GM12864 (cell line): ENCODE results near the gene SKIC2.
A peak's percentile ranks its signal among the peaks of the same experiment; 100 is the strongest.

Experiments used
- DNase-seq: peaks from one replicate; pipeline ENCODE4 v3.0.0-alpha.2; 2011; ENCODE audit warnings: low read depth
- H3K4me3 ChIP-seq: 2 replicates; pipeline ENCODE4 v1.5.1; 2011; ENCODE audit warnings: mild to moderate bottlenecking, low read depth, low read length, control low read depth
- TF ChIP-seq, protein P1 (sequence below): IDR thresholded peaks from 2 replicates; pipeline ENCODE4 v1.5.1; 2011; ENCODE audit warnings: low read depth, mild to moderate bottlenecking, moderate library complexity, low read length, control low read depth, inconsistent platforms; ENCODE audit errors: missing control alignments

The SKIC2 gene

GRCh38 chr6:31949926-31950548 lies 8.9 kb upstream of the SKIC2 start:
- no peak for DNase-seq
- H3K4me3 ChIP-seq, result no peak overlapping the region
- TF ChIP-seq, protein P1, sequence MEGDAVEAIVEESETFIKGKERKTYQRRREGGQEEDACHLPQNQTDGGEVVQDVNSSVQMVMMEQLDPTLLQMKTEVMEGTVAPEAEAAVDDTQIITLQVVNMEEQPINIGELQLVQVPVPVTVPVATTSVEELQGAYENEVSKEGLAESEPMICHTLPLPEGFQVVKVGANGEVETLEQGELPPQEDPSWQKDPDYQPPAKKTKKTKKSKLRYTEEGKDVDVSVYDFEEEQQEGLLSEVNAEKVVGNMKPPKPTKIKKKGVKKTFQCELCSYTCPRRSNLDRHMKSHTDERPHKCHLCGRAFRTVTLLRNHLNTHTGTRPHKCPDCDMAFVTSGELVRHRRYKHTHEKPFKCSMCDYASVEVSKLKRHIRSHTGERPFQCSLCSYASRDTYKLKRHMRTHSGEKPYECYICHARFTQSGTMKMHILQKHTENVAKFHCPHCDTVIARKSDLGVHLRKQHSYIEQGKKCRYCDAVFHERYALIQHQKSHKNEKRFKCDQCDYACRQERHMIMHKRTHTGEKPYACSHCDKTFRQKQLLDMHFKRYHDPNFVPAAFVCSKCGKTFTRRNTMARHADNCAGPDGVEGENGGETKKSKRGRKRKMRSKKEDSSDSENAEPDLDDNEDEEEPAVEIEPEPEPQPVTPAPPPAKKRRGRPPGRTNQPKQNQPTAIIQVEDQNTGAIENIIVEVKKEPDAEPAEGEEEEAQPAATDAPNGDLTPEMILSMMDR, result no peak

GRCh38 chr6:31952140-31952805 lies 6.7 kb upstream of the SKIC2 start:
- H3K4me3 ChIP-seq, result no peak overlapping the region
- TF ChIP-seq, protein P1, result peak; percentile 41
- no peak for DNase-seq

- H3K4me3 ChIP-seq, result no peak overlapping the region
- DNase-seq, result no peak
- TF ChIP-seq, protein P1, result no peak
These were observed 6.1 kb upstream of the SKIC2 start for GRCh38 chr6:31952890-31953289.

DNA sequence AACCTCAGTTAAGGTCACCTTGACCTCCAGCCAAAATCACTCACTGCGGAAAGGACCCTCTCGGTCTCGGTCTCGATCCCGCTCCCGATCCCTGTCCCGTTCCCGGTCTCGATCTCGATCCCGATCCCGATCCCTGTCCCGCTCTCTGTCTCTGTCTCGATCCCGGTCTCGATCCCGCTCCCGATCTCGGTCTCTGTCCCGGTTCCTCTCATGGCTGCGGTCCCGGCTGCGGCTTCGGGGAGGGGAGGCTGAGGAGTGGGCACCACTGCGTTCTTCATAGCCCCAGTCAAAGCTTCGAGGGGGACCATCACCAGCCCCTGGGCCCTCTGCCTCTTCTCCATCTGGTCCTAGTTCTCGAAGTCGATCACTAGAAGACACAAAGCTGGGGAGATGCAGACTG lies 4.5 kb upstream of the SKIC2 start:
- TF ChIP-seq, protein P1, result no peak
- no peak overlapping the region for H3K4me3 ChIP-seq

DNA sequence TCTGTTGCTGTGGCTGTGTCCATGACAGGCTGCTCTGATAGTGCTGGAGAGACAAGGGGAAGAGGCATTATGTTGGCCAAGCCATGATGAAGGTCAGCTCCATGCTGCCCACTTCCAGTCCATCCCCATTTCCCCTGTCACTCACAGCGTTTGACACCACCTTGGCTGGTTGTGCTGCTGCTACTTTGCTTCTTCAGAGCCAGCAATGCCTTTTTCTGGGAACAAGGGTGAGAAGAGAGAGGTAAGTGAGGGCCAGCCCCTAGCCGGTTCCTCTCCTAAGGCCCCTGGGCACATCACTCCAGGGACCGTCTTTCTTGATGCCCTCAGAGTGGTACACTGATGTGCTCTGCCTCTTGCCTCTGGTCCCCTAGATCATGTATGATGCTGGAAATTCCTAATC lies 2.2 kb upstream of the SKIC2 start:
- no peak for DNase-seq
- TF ChIP-seq, protein P1, result no peak
- no peak overlapping the region for H3K4me3 ChIP-seq

More for the DNA sequence above, 4.5 kb upstream of the SKIC2 start:
- DNase-seq, result no peak

DNA sequence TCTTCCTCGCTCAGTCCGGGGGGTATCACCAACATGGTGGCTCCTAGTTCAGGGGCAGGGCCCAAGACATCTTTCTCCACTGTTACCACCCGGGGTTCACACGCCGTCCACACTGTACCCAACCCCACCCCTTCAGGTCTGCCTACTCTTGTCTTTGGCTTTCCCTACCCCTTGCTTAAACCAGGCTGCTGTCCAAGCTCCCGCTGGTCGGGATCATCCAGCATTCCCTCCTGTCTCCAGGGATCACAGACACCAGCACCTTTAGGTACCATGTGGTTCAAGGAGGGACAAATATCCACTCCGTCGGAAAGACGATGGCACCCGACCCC lies 599 bp upstream of the SKIC2 start:
- DNase-seq, result no peak
- peak overlapping the region; percentile 99 for H3K4me3 ChIP-seq
- TF ChIP-seq, protein P1, result no peak

GRCh38 chr6:31961616-31962015 lies 2.6 kb downstream of the SKIC2 start:
- DNase-seq, result no peak
- TF ChIP-seq, protein P1, result no peak

More at GRCh38 chr6:31961616-31962015, 2.6 kb downstream of the SKIC2 start:
- no peak overlapping the region for H3K4me3 ChIP-seq
